Activated B cell treated with CpG ODN at 0.5 μM for 24 hours (primary cell): ENCODE results near the gene IKZF4. TPM values are rescaled to one million over a fixed set of nuclear protein-coding genes. Genes with fewer than 3 reads are reported as not detected.
A peak's percentile ranks its signal among the peaks of the same experiment; 100 is the strongest.

Experiments used
- ATAC-seq: fragments of 200-7000 bp; cut with Tn5 transposase; one replicate; pipeline ENCODE4 v1.10.0; 2021; ENCODE audit warnings: low read depth, mild to moderate bottlenecking, moderate library complexity
- CTCF ChIA-PET: fragments of 350-600 bp; sonication (Branson Sonifier 250); formaldehyde crosslinking; loops from one replicate; lab custom pipeline; 2021; ENCODE audit warnings: antibody characterized with exemption; lab: Charles Lee
- POLR2A ChIA-PET: fragments of 350-600 bp; sonication (Branson Sonifier 250); formaldehyde crosslinking; loops from one replicate; lab custom pipeline; 2021; ENCODE audit warnings: antibody characterized with exemption; lab: Charles Lee
- DNase-seq: peaks from one replicate; pipeline ENCODE4 v3.0.0; 2022
- H3K27ac Mint-ChIP-seq: one replicate; pipeline ENCODE4 v1.8.0; 2020; ENCODE audit warnings: mixed read lengths
- H3K27me3 Mint-ChIP-seq: one replicate; pipeline ENCODE4 v1.8.0; 2021; ENCODE audit warnings: mixed read lengths
- H3K36me3 Mint-ChIP-seq: one replicate; pipeline ENCODE4 v1.8.0; 2021; ENCODE audit warnings: low read depth, mixed read lengths
- H3K4me1 Mint-ChIP-seq: one replicate; pipeline ENCODE4 v1.8.0; 2021; ENCODE audit warnings: mixed read lengths
- H3K4me3 Mint-ChIP-seq: one replicate; pipeline ENCODE4 v1.8.0; 2020; ENCODE audit warnings: mild to moderate bottlenecking, mixed read lengths
- H3K9me3 Mint-ChIP-seq: one replicate; pipeline ENCODE4 v1.8.0; 2020; ENCODE audit warnings: mixed read lengths
- CTCF ChIP-seq: fragments of 200-600 bp; IDR thresholded peaks from one replicate; pipeline ENCODE4 v1.8.0; 2022; ENCODE audit warnings: antibody characterized with exemption, mild to moderate bottlenecking
- intact Hi-C: fragments of 100-400 bp; cut with micrococcal nuclease; formaldehyde crosslinking; loops from one replicate; pipeline ENCODE4 v1.15.1; 2024
- total RNA-seq: library from RNA; stranded (reverse); gene quantifications from 2 replicates; pipeline ENCODE4 v1.2.3, GENCODE V29; 2022

Gene IKZF4
- total RNA-seq, 1 donor from 2014 or later, result 6.4 TPM

DNA sequence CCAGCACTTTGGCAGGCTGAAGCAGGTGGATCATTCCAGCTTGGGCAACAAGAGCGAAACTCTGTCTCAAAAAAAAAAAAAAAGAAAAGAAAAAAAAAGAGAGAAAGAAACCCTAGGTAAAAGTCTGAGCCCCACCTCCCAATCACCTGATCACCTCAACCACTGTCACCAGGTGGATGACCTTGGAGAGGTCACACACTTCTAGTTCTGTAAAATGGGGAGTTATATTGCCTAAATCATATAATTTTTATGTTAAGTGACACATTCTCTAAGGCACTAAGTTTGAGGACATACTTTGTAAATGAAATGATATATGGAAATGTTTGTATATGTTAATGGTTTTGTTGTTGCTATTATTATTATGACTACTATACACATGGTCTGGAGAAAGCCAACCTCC, 57.6 kb downstream of the IKZF4 start:
- TF ChIP-seq CTCF, result no peak
- ATAC-seq, result no peak
- no peak for DNase-seq
- POLR2A ChIA-PET, result interaction anchor here (0.7 kb wide), 1 partner anchor 20 kb away, joined by 3 read pairs; no protein-coding TSS in a partner anchor
- CTCF ChIA-PET, result interaction anchor here (0.7 kb wide), 1 partner anchor 109 kb away, joined by 3 read pairs; no protein-coding TSS in a partner anchor
- Mint-ChIP-seq H3K4me3 (peak overlapping the region; percentile 88), H3K9me3 (no peaks in the 10 kb centered on the region), H3K4me1 (peaks cover 10% of the 10 kb centered on the region), H3K27me3 (peaks cover 15% of the 10 kb centered on the region), H3K36me3 (no peaks in the 10 kb centered on the region), H3K27ac (no peak overlapping the region)
- intact Hi-C loops, result loop anchor here (2.0 kb wide), 1 partner anchor 32 kb away; no protein-coding TSS in a partner anchor

DNA sequence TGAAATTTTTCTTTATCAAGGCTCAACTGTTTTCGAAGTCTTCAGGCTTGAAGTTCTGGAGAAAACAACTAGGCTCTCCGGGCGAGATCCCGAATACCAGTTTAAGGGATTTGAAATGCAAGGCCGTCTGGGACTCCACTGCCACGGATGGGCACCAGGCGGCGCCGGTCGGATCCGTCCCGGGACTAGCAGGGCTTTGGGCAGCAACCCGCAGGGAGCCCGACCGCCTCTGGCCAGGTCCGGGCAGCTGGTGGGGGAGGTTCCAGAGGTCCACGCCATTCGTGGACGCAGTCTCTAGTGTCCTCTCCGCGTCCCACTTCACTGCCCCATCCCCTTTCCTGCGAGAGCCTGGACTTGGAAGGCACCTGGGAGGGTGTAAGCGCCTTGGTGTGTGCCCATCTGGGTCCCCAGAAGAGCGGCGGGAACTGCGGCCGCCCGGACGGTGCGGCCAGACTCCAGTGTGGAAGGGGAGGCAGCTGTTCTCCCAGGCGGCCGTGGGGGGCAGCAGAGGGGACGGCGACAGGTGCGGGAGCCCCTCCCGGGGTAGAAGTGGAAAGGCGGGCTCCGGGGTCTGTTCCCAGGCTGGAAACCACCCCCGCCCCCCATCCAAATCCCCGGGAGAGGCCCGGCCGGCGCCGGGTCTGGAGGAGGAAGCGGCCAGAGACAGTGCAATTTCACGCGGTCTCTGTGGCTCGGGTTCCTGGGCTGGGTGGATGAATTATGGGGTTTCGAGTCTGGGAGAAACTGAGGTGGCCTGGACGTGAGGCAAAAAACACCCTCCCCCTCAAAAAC, 58.3 kb downstream of the IKZF4 start:
- H3K27me3 Mint-ChIP-seq, result peaks cover 22% of the 10 kb centered on the region
- peak; percentile 82 for ATAC-seq
- intact Hi-C loops, result loop anchor here (1.0 to 2.0 kb wide), 3 partner anchors 25 to 38 kb away; partner anchors contain the start of genes PA2G4 and RPS26

GRCh38 chr12:56079723-56080555, 59.1 kb downstream of the IKZF4 start, which contains the start of gene ERBB3:
ERBB3 (plus strand) TSS chr12:56080165; CDS start chr12:56080301, 136 bp downstream.
- Mint-ChIP-seq H3K27me3 (peaks cover 22% of the 10 kb centered on the region), H3K4me3 (peak within 1 kb of the TSS; percentile 88), H3K27ac (no peak within 1 kb of the TSS), H3K36me3 (no peaks in the 10 kb centered on the region), H3K9me3 (no peaks in the 10 kb centered on the region), H3K4me1 (peaks cover 10% of the 10 kb centered on the region)
- CTCF ChIA-PET, result interaction anchor here (1.2 to 1.3 kb wide), 2 partner anchors 24 to 89 kb away, joined by 3 to 6 read pairs; partner anchors contain the start of gene PA2G4
- intact Hi-C loops, result loop anchor here (1.0 to 2.0 kb wide), 3 partner anchors 24 to 39 kb away; partner anchors contain the start of genes PA2G4 and RPS26
- ATAC-seq (peak; percentile 78), DNase-seq (peak; percentile 52)
- POLR2A ChIA-PET, result interaction anchor here (0.7 to 1.8 kb wide), 2 partner anchors 24 to 142 kb away, joined by 3 to 9 read pairs; partner anchors contain the start of genes PA2G4 and RNF41
- TF ChIP-seq CTCF, result no peak

More for the DNA sequence above, 58.3 kb downstream of the IKZF4 start:
- Mint-ChIP-seq H3K36me3 (no peaks in the 10 kb centered on the region), H3K27ac (no peak overlapping the region), H3K4me1 (peaks cover 10% of the 10 kb centered on the region), H3K9me3 (no peaks in the 10 kb centered on the region), H3K4me3 (peak overlapping the region; percentile 88)
- CTCF ChIA-PET, result interaction anchor here (1.2 to 1.3 kb wide), 2 partner anchors 25 to 88 kb away, joined by 3 to 6 read pairs; partner anchors contain the start of gene PA2G4
- peak; percentile 52 for DNase-seq
- no peak for TF ChIP-seq CTCF
- POLR2A ChIA-PET, result interaction anchor here (0.6 to 1.8 kb wide), 3 partner anchors 25 to 428 kb away, joined by 3 to 9 read pairs (median 3); partner anchors contain the start of genes PA2G4 and RNF41

GRCh38 chr12:56080556-56081138, 59.8 kb downstream of the IKZF4 start:
- Mint-ChIP-seq H3K4me1 (peaks cover 10% of the 10 kb centered on the region), H3K27me3 (peaks cover 22% of the 10 kb centered on the region), H3K4me3 (peak overlapping the region; percentile 88), H3K27ac (no peak overlapping the region), H3K36me3 (no peaks in the 10 kb centered on the region), H3K9me3 (no peaks in the 10 kb centered on the region)
- DNase-seq (no peak), ATAC-seq (no peak)
- ChIA-PET CTCF (no interaction called here), POLR2A (interaction anchor here (0.6 to 1.8 kb wide), 2 partner anchors 24 to 44 kb away, joined by 9 read pairs; partner anchors contain the start of gene PA2G4)
- no peak for TF ChIP-seq CTCF
- intact Hi-C loops, result no loop called here
